ENCODE results near the gene NHERF2. TPM values are rescaled to one million over a fixed set of nuclear protein-coding genes. Genes with fewer than 3 reads are reported as not detected.
A peak's percentile ranks its signal among the peaks of the same experiment; 100 is the strongest.

Gene NHERF2
- total RNA-seq, 6 experiments from 2014 or later: 129 to 284 (median 186) TPM

- DNase-seq: no peak
- WGBS (ENCODE audit: insufficient coverage, low coverage, low lambda C conversion rate, missing lambda C conversion rate): 67% methylated on average over 11 of the region's 24 CpGs
- Histone ChIP-seq H3K27me3 (no peaks in the 10 kb centered on the region), H3K9me3 (no peaks in the 10 kb centered on the region), H3K27ac (no peak overlapping the region), H3K4me1 (peaks cover 0 to 13% (median 0%) of the 10 kb centered on the region in 4 donors), H3K36me3 (no peaks in the 10 kb centered on the region), H3K4me3 (no peak overlapping the region)
- no peak for ATAC-seq
- TF ChIP-seq, protein P1, sequence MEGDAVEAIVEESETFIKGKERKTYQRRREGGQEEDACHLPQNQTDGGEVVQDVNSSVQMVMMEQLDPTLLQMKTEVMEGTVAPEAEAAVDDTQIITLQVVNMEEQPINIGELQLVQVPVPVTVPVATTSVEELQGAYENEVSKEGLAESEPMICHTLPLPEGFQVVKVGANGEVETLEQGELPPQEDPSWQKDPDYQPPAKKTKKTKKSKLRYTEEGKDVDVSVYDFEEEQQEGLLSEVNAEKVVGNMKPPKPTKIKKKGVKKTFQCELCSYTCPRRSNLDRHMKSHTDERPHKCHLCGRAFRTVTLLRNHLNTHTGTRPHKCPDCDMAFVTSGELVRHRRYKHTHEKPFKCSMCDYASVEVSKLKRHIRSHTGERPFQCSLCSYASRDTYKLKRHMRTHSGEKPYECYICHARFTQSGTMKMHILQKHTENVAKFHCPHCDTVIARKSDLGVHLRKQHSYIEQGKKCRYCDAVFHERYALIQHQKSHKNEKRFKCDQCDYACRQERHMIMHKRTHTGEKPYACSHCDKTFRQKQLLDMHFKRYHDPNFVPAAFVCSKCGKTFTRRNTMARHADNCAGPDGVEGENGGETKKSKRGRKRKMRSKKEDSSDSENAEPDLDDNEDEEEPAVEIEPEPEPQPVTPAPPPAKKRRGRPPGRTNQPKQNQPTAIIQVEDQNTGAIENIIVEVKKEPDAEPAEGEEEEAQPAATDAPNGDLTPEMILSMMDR (IDR thresholded peaks at IDR 0.05): no peak
- intact Hi-C loops (cut with DNase I): loop anchor here in 1 of 2 donors (5.0 kb wide), 1 partner anchor 47 kb away; no protein-coding TSS in a partner anchor
These were observed 11.4 kb upstream of the NHERF2 start for GRCh38 chr16:2015117-2015946.

DNA sequence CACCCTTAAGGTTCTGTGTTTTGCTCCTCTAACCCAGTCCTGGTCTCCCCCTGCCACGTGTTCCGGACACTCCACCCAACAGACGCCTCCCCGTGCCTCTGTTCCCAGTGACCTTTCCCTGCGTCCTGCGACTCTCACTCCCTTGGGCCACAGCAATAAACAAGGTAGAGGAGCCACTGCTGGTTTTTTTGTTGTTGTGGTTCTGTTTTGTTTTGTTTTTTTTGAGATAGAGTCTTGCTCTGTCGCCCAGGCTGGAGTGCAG lies 10.8 kb upstream of the NHERF2 start:
- Histone ChIP-seq H3K36me3 (no peaks in the 10 kb centered on the region), H3K4me3 (no peak overlapping the region), H3K27me3 (no peaks in the 10 kb centered on the region), H3K9me3 (no peaks in the 10 kb centered on the region), H3K4me1 (peaks cover 0 to 13% (median 0%) of the 10 kb centered on the region in 4 donors), H3K27ac (no peak overlapping the region)
- ATAC-seq: no peak
- TF ChIP-seq POLR2A (IDR thresholded peaks at IDR 0.05): no peak
- TF ChIP-seq, protein P1 (IDR thresholded peaks at IDR 0.05): no peak
- no peak for DNase-seq
- WGBS (ENCODE audit: insufficient coverage, low coverage, low lambda C conversion rate, missing lambda C conversion rate): 84% methylated on average over 7 of the region's 7 CpGs
- intact Hi-C loops (cut with DNase I): loop anchor here in 1 of 2 donors (5.0 kb wide), 1 partner anchor 46 kb away; no protein-coding TSS in a partner anchor

DNA sequence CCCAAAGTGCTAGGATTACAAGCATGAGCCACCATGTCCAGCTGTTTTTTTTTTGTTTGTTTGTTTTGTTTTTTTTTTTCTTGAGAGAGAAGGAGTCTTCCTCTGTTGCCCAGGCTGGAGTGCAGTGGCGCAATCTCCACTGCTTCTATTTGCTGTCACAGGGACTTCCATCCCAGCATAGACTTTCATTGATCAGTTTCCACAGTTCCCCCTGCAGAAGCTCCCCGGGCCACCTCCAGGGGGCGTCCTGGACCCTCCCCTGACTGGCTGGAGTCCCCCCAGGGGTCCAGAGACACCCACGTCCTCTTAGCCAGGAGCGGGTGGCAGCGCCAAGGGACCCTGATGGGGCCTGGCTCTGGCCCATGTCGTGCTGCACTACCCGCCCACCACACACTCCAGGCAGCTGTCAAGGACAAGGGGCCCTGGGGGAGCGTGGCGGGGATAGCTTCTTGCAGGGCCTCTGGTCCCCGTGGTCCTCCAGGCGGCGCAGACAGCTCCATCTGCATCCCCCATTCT lies 10.2 kb upstream of the NHERF2 start:
- Histone ChIP-seq H3K27ac (no peak overlapping the region), H3K4me1 (peaks cover 0 to 13% (median 0%) of the 10 kb centered on the region in 4 donors), H3K9me3 (no peaks in the 10 kb centered on the region), H3K4me3 (no peak overlapping the region), H3K36me3 (no peaks in the 10 kb centered on the region), H3K27me3 (no peaks in the 10 kb centered on the region)
- no peak for TF ChIP-seq POLR2A (IDR thresholded peaks at IDR 0.05)
- TF ChIP-seq, protein P1 (IDR thresholded peaks at IDR 0.05): peak in 3 of 4 donors; percentile 9 to 25 (median 12)
- DNase-seq (no peak), ATAC-seq (peak in 1 of 4 donors; percentile 26)
- WGBS (ENCODE audit: insufficient coverage, low coverage, low lambda C conversion rate, missing lambda C conversion rate): 47% methylated on average over 5 of the region's 13 CpGs
- intact Hi-C loops (cut with DNase I): loop anchor here in 1 of 2 donors (5.0 kb wide), 1 partner anchor 46 kb away; no protein-coding TSS in a partner anchor

GRCh38 chr16:2019518-2019920 lies 7.2 kb upstream of the NHERF2 start, which contains the start of gene NPW:
TSS of gene NPW (plus strand) at chr16:2019785.
- Histone ChIP-seq H3K4me1 (peaks cover 0 to 21% (median 7%) of the 10 kb centered on the region in 4 donors), H3K27me3 (no peaks in the 10 kb centered on the region), H3K27ac (no peak within 1 kb of the TSS), H3K9me3 (no peaks in the 10 kb centered on the region), H3K4me3 (peak within 1 kb of the TSS in 1 of 3 donors; percentile 7), H3K36me3 (no peaks in the 10 kb centered on the region)
- peak in 1 of 3 donors; percentile 45 for DNase-seq
- TF ChIP-seq, protein P1 (IDR thresholded peaks at IDR 0.05): no peak
- no peak for TF ChIP-seq POLR2A (IDR thresholded peaks at IDR 0.05)
- no CpG with 5 or more reads among the region's 33 CpGs for WGBS (ENCODE audit: insufficient coverage, low coverage, low lambda C conversion rate, missing lambda C conversion rate)
- intact Hi-C loops (cut with DNase I): loop anchor here in 1 of 2 donors (5.0 kb wide), 1 partner anchor 43 kb away; no protein-coding TSS in a partner anchor
- ATAC-seq: no peak
